Choroid plexus epithelial cell (primary cell): Measurements from ENCODE around the gene RBM17.
"Not testable (repeated sequence)": the region's sequence is repeated elsewhere in the genome, so short reads cannot be mapped to it uniquely, and the experiment has no call there.

Experiments
- DNase-seq: peaks from one replicate; pipeline ENCODE4 v3.0.0-alpha.2; 2010; ENCODE audit warnings: low read depth
- H3K4me3 ChIP-seq: 2 replicates; pipeline ENCODE4 v1.5.1; 2011; ENCODE audit warnings: low read depth, mild to moderate bottlenecking, control low read depth, low read length, moderate library complexity
- CTCF ChIP-seq: conservative IDR thresholded peaks from 2 replicates; pipeline ENCODE4 v1.5.1; 2011; ENCODE audit warnings: low read depth, mild to moderate bottlenecking, control low read depth, inconsistent platforms, low read length, moderate library complexity

The RBM17 gene

DNA sequence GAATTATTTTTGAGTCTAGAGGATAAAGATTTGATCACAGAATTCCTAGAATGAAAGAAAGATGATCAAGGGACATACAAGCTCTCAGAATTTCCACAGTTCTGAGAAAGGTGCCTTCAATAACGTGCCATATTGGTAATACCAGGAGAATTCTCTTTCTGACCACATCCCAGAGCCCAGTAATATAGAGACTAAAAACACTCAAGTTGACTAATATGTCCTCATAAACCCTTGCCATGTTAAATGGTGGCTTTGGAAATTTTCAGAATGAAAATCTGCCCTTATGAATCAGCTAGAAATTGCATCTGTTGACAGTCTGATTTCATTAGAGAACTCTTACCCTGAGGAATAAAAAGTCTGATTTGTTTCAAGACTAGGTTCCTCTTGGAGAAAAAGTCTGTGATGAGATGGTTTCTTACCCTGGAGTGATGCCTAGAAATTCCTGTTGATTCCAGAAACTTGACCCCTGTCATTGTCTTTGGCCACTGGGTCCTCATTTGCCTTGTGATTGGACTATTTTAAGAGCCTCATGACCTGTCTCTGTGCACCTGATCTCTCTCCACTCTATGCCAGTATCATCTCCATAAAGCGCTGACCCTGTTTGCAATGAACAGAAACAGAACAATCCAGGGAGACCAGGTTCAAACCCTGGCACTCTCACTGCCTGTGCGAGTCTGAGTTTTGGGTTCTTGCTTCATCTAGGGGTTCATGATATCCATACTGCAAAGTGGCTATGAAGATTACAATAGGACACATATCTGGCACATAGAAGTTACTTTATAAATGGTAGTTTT lies 30.0 kb upstream of the RBM17 start:
- no peak for TF ChIP-seq CTCF
- no peak overlapping the region for H3K4me3 ChIP-seq
- no peak for DNase-seq

- no peak overlapping the region for H3K4me3 ChIP-seq
- no peak for DNase-seq
- TF ChIP-seq CTCF = no peak
Observed at GRCh38 chr10:6059506-6059905, 29.3 kb upstream of the RBM17 start.

DNA sequence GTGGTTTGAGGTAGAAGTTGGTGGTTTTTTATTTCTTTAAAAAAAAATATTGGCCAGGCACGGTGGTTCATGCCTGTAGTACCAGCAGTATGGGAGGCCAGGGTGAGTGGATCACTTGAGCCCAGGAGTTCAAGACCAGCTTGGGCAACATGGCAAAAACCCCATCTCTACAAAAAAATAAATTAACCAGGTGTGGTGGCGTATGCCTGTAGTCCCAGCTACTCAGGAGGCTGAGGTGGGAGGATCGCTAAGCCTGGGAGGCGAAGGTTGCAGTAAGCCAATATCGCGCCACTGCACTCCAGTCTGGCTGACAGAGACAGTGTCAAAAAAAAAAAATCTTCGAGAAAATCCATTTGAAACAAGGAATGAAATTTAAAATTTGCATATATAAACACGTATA lies 27.8 kb upstream of the RBM17 start:
- DNase-seq = no peak
- no peak overlapping the region for H3K4me3 ChIP-seq
- no peak for TF ChIP-seq CTCF

GRCh38 chr10:6062101-6062771 lies 26.6 kb upstream of the RBM17 start, which contains the start of gene IL2RA:
IL2RA (minus strand) TSS chr10:6062367; CDS start chr10:6062151, 216 bp downstream.
- no peak within 1 kb of the TSS for H3K4me3 ChIP-seq
- no peak for DNase-seq
- no peak for TF ChIP-seq CTCF

DNA sequence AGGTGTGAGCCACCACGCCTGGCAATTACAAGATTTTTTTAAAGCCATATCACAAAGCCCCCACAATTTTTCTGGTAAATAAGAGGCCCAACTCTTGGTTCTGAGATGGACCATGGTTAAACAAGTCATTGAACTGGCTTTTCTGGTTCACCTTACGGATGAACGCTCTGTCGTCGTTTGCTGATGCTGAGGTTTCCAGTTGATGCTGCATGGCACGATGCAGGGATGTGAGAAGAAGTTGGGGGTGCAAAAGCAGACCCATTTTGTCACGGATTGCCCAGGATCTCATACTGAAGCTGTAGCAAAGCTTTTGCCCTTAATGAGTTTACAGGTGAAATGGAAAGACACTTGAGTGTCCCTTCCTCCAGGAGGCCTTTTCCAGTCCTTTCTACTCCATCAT lies 24.7 kb upstream of the RBM17 start:
- TF ChIP-seq CTCF = no peak
- DNase-seq = no peak
- no peak overlapping the region for H3K4me3 ChIP-seq

GRCh38 chr10:6064726-6065125 lies 24.1 kb upstream of the RBM17 start:
- DNase-seq, H3K4me3 ChIP-seq: not testable (repeated sequence)

DNA sequence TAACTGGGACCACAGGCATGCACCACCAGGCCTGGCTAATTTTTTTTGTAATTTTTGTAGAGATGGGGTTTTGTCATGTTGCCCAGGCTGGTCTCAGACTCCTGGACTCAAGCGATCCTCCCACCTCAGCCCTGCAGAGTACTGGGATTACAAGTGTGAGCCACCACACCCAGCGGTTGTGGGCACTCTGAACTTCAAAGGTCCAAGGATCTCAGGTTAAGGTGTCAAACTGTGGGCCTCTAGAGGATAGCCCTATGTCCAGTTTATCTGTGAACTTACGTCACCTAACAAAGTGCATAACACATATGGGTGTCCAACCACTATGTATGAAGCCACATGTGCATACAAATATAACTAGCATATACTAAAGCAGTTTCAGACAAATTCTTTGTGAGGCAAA lies 23.4 kb upstream of the RBM17 start:
- DNase-seq = no peak
- H3K4me3 ChIP-seq = no peak overlapping the region
- TF ChIP-seq CTCF = no peak
